HUES64 (cell line): Measurements from ENCODE around the gene VASN.
A peak's percentile ranks its signal among the peaks of the same experiment; 100 is the strongest.
"Not testable (repeated sequence)": the region's sequence is repeated elsewhere in the genome, so short reads cannot be mapped to it uniquely, and the experiment has no call there.

ENCODE experiments used
- H3K27ac ChIP-seq: 2 replicates; pipeline ENCODE4 v1.7.0; 2013; ENCODE audit warnings: low read depth, low read length, inconsistent platforms
- H3K27me3 ChIP-seq: 2 replicates; pipeline ENCODE4 v1.6.1; 2013; ENCODE audit warnings: mild to moderate bottlenecking, low read length; ENCODE audit not compliant: insufficient read depth
- H3K36me3 ChIP-seq: 2 replicates; pipeline ENCODE4 v1.6.1; 2013; ENCODE audit warnings: mild to moderate bottlenecking, low read length; ENCODE audit not compliant: insufficient read depth
- H3K4me1 ChIP-seq: 2 replicates; pipeline ENCODE4 v1.6.1; 2013; ENCODE audit warnings: mild to moderate bottlenecking, low read length, moderate library complexity; ENCODE audit not compliant: insufficient read depth
- H3K4me3 ChIP-seq: 2 replicates; pipeline ENCODE4 v1.5.1; 2013; ENCODE audit warnings: mild to moderate bottlenecking, low read length, moderate library complexity
- H3K9ac ChIP-seq: 2 replicates; pipeline ENCODE4 v1.6.1; 2013; ENCODE audit warnings: mild to moderate bottlenecking, low read depth, low read length
- H3K9me3 ChIP-seq: 2 replicates; pipeline ENCODE4 v1.6.1; 2013; ENCODE audit warnings: low read depth, low read length; ENCODE audit not compliant: insufficient read depth
- WGBS: fragments of 150-250, 120-280 bp; methylation state at CpG from one replicate; pipeline ENCODE4 v1.1.7; 2013; ENCODE audit warnings: missing lambda C conversion rate; 5-methylcytosine and 5-hydroxymethylcytosine counted together

Gene VASN

GRCh38 chr16:4389051-4389955, 17.7 kb downstream of the VASN start:
- Histone ChIP-seq H3K4me3 (no peak overlapping the region), H3K36me3 (no peaks in the 10 kb centered on the region), H3K9ac (peak overlapping the region; percentile 7; the same call in 1 of the 2 replicates), H3K27ac (peak overlapping the region; percentile 45), H3K27me3 (no peaks in the 10 kb centered on the region), H3K4me1 (peaks cover 39% of the 10 kb centered on the region), H3K9me3 (no peaks in the 10 kb centered on the region)
- 59% methylated on average over 27 of the region's 27 CpGs for WGBS

- 79% methylated on average over 18 of the region's 18 CpGs for WGBS
- no peaks in the 10 kb centered on the region for H3K9me3 ChIP-seq
- H3K4me1 ChIP-seq, result peaks cover 39% of the 10 kb centered on the region
- no peaks in the 10 kb centered on the region for H3K27me3 ChIP-seq
- H3K9ac ChIP-seq, result no peak overlapping the region
- H3K27ac ChIP-seq, result peak overlapping the region; percentile 35; the same call in 1 of the 2 replicates
- no peaks in the 10 kb centered on the region for H3K36me3 ChIP-seq
- no peak overlapping the region for H3K4me3 ChIP-seq
Observed at GRCh38 chr16:4390266-4391260, 18.9 kb downstream of the VASN start.

GRCh38 chr16:4391631-4392381, 20.2 kb downstream of the VASN start:
- peak overlapping the region; percentile 96 for H3K27ac ChIP-seq
- H3K9me3 ChIP-seq, result no peaks in the 10 kb centered on the region
- no peaks in the 10 kb centered on the region for H3K36me3 ChIP-seq
- peak overlapping the region; percentile 61 for H3K9ac ChIP-seq
- peaks cover 39% of the 10 kb centered on the region for H3K4me1 ChIP-seq
- no peaks in the 10 kb centered on the region for H3K27me3 ChIP-seq
- 67% methylated on average over 22 of the region's 22 CpGs for WGBS
- H3K4me3 ChIP-seq, result no peak overlapping the region

- H3K4me3 ChIP-seq, result no peak overlapping the region
- no peaks in the 10 kb centered on the region for H3K9me3 ChIP-seq
- peak overlapping the region; percentile 61 for H3K9ac ChIP-seq
- no peaks in the 10 kb centered on the region for H3K27me3 ChIP-seq
- H3K27ac ChIP-seq, result peak overlapping the region; percentile 96
- WGBS, result 27% methylated on average over 25 of the region's 27 CpGs
- peaks cover 39% of the 10 kb centered on the region for H3K4me1 ChIP-seq
- H3K36me3 ChIP-seq, result no peaks in the 10 kb centered on the region
Observed at GRCh38 chr16:4392382-4393239, 21.0 kb downstream of the VASN start.

- H3K9me3 ChIP-seq, result no peaks in the 10 kb centered on the region
- peak overlapping the region; percentile 96 for H3K27ac ChIP-seq
- no peak overlapping the region for H3K4me3 ChIP-seq
- H3K4me1 ChIP-seq, result peaks cover 39% of the 10 kb centered on the region
- no peaks in the 10 kb centered on the region for H3K27me3 ChIP-seq
- peak overlapping the region; percentile 61 for H3K9ac ChIP-seq
- 77% methylated on average over 6 of the region's 6 CpGs for WGBS
- no peaks in the 10 kb centered on the region for H3K36me3 ChIP-seq
Observed at GRCh38 chr16:4393240-4393600, 21.6 kb downstream of the VASN start.

- H3K9me3 ChIP-seq, H3K4me3 ChIP-seq, H3K27me3 ChIP-seq, H3K36me3 ChIP-seq, H3K27ac ChIP-seq, H3K9ac ChIP-seq: not testable (repeated sequence)
- WGBS, result 95% methylated on average over 15 of the region's 15 CpGs
- peaks cover 37% of the 10 kb centered on the region for H3K4me1 ChIP-seq
Observed at GRCh38 chr16:4393850-4394249, 22.2 kb downstream of the VASN start.

GRCh38 chr16:4395055-4395726, 23.5 kb downstream of the VASN start:
- Histone ChIP-seq H3K36me3 (no peaks in the 10 kb centered on the region), H3K27ac (no peak overlapping the region), H3K27me3 (no peaks in the 10 kb centered on the region), H3K4me1 (peaks cover 24% of the 10 kb centered on the region), H3K4me3 (no peak overlapping the region), H3K9me3 (no peaks in the 10 kb centered on the region), H3K9ac (no peak overlapping the region)
- WGBS, result 79% methylated on average over 9 of the region's 9 CpGs

- H3K36me3 ChIP-seq, result no peaks in the 10 kb centered on the region
Observed at GRCh38 chr16:4399001-4399730, 27.5 kb downstream of the VASN start.

GRCh38 chr16:4401094-4401501, 29.4 kb downstream of the VASN start:
- Histone ChIP-seq H3K36me3 (no peaks in the 10 kb centered on the region), H3K9ac (no peak overlapping the region), H3K4me3 (no peak overlapping the region), H3K9me3 (no peaks in the 10 kb centered on the region), H3K4me1 (no peaks in the 10 kb centered on the region), H3K27me3 (no peaks in the 10 kb centered on the region), H3K27ac (no peak overlapping the region)
- WGBS, result 94% methylated on average over 12 of the region's 12 CpGs

More at GRCh38 chr16:4399001-4399730, 27.5 kb downstream of the VASN start:
- H3K4me3 ChIP-seq, result no peak overlapping the region
- no peak overlapping the region for H3K27ac ChIP-seq
- H3K9ac ChIP-seq, result no peak overlapping the region
- no peaks in the 10 kb centered on the region for H3K4me1 ChIP-seq
- WGBS, result 92% methylated on average over 8 of the region's 9 CpGs
- H3K9me3 ChIP-seq, result no peaks in the 10 kb centered on the region
- H3K27me3 ChIP-seq, result no peaks in the 10 kb centered on the region
